ENCODE results near the gene CPXM2. TPM values are rescaled to one million over a fixed set of nuclear protein-coding genes. Genes with fewer than 3 reads are reported as not detected.

Gene CPXM2
- total RNA-seq, 1 donor from 2014 or later, result 18.9 TPM

DNA sequence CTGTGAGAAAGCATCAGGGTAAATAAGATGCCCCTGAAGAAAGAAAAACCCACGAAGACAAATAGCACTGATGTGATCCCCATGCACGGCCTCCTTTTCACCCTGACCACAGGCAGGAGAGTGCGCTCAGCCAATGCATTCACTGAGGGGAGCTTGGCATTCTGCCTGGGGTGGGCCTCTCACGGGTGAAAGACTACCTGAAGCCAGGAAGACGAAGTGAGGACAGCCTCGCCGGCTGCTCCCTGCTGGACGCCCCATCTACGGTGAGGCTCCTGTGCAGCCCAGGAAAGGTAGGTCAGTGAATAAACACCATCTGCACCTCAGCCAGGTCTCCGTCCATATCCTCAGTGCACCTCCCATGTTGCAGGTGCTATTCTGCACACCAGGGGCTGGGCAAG, 32.0 kb downstream of the CPXM2 start:
- no peak for DNase-seq (ENCODE audit: extremely low spot score in 2 of 2)
- H3K27ac ChIP-seq, result no peak overlapping the region

DNA sequence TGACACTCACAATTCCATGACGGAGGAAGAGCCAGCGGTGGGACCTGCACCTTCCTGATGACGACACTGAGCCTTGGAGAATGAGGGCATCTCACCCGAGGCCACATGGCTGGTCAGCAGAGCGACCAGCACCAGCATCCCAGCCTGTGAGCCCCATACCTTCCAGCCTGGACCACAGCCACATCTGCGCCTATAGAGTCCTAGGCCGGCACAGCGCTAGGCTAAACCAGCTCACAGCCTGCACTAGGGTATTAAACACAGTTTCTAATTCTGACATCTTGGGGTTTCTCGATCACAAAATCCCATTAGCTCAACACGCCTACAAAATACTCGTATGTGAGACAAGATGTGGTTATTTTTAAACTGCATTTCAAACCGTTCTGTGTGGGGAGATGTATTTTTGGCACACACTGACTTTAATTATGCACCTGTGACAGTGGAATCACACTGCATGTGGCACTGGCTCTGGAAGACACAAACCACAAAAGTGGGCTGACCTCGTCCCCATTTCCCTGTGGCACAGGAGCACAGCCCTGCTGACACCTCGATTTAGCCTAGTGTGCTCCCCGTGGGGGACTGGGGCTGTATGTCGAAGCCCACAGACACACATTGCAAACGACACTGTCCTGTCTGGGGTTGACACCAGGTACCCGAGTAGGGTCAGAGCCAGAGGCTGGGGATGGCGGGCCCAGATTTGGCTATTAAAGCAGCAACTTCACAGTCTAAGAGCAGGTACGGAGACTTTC, 32.5 kb downstream of the CPXM2 start:
- no peak for DNase-seq (ENCODE audit: extremely low spot score in 2 of 2)
- intact Hi-C loops (cut with DNase I), result no loop called here
- Histone ChIP-seq H3K9me3 (no peaks in the 10 kb centered on the region), H3K4me3 (no peak overlapping the region), H3K36me3 (no peaks in the 10 kb centered on the region), H3K27me3 (no peaks in the 10 kb centered on the region), H3K27ac (no peak overlapping the region), H3K4me1 (no peaks in the 10 kb centered on the region)
- TF ChIP-seq POLR2AphosphoS5 (IDR thresholded peaks at IDR 0.05; ENCODE audit: insufficient read depth in 1 of 2, low read depth in 1 of 2) (no peak), CTCF (IDR thresholded peaks at IDR 0.05) (no peak), POLR2A (IDR thresholded peaks at IDR 0.05) (no peak)

More for the DNA sequence above, 32.0 kb downstream of the CPXM2 start:
- no peaks in the 10 kb centered on the region for H3K9me3 ChIP-seq
- TF ChIP-seq CTCF (IDR thresholded peaks at IDR 0.05), result no peak
- TF ChIP-seq POLR2A (IDR thresholded peaks at IDR 0.05), result no peak
- TF ChIP-seq POLR2AphosphoS5 (IDR thresholded peaks at IDR 0.05; ENCODE audit: insufficient read depth in 1 of 2, low read depth in 1 of 2), result no peak
- H3K4me1 ChIP-seq, result no peaks in the 10 kb centered on the region
- no peaks in the 10 kb centered on the region for H3K36me3 ChIP-seq
- no peak overlapping the region for H3K4me3 ChIP-seq
- intact Hi-C loops (cut with DNase I), result no loop called here
- no peaks in the 10 kb centered on the region for H3K27me3 ChIP-seq

DNA sequence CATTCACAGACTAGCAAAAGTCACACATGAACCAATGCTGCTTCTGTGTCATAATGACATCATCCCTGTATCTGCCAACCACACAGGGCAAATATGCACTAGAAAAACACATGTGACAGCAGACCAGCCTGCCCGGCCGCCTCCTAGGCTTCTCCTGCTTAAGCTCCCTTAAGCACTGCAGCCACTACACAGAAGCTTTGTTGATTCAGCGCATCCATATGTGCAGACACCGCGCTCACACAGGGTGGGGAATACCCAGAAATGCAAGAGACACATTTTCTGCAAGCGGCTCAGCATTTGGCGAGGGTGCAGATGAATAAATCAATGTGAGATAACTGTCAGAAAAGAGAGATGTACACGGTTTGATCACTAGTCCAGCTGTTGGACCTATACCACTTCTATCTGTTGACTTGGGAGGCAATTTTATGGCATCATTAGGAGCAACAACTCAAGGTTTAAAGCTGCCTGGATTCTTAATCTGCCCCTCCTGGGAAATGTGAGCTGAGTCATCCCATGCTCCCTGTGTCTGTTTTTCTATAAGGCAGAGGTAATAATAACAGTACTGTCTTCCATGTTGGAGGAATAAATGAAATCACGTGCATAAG, 33.4 kb downstream of the CPXM2 start:
- no peaks in the 10 kb centered on the region for H3K27me3 ChIP-seq
- intact Hi-C loops (cut with DNase I), result no loop called here
- no peaks in the 10 kb centered on the region for H3K4me1 ChIP-seq
- no peaks in the 10 kb centered on the region for H3K9me3 ChIP-seq
- no peak for DNase-seq (ENCODE audit: extremely low spot score in 2 of 2)
- H3K36me3 ChIP-seq, result no peaks in the 10 kb centered on the region
- no peak overlapping the region for H3K4me3 ChIP-seq
- no peak for TF ChIP-seq POLR2AphosphoS5 (IDR thresholded peaks at IDR 0.05; ENCODE audit: insufficient read depth in 1 of 2, low read depth in 1 of 2)
- no peak for TF ChIP-seq CTCF (IDR thresholded peaks at IDR 0.05)
- no peak for TF ChIP-seq POLR2A (IDR thresholded peaks at IDR 0.05)
- no peak overlapping the region for H3K27ac ChIP-seq

DNA sequence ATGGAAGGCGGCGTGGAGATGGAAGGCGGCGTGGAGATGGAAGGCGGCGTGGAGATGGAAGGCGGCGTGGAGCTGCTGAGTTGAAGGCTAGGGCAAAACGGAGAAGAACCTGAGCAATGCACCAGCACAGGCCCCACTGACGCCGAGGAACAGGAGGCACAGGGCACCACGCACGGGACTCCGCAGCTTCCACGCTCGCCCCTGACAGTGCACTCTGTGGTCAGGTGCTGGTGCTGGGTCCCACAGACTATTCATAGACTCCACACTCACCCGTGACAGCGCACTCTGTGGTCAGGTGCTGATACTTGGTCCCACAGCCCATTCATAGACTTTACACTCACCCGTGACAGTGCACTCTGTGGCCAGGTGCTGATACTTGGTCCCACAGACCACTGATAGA, 34.0 kb downstream of the CPXM2 start:
- intact Hi-C loops (cut with DNase I), result no loop called here

More for the DNA sequence above, 34.0 kb downstream of the CPXM2 start:
- Histone ChIP-seq H3K9me3 (no peaks in the 10 kb centered on the region), H3K27me3 (no peaks in the 10 kb centered on the region), H3K4me3 (no peak overlapping the region), H3K36me3 (no peaks in the 10 kb centered on the region), H3K4me1 (no peaks in the 10 kb centered on the region), H3K27ac (no peak overlapping the region)
- TF ChIP-seq POLR2A (IDR thresholded peaks at IDR 0.05), result no peak
- TF ChIP-seq CTCF (IDR thresholded peaks at IDR 0.05), result no peak
- TF ChIP-seq POLR2AphosphoS5 (IDR thresholded peaks at IDR 0.05; ENCODE audit: insufficient read depth in 1 of 2, low read depth in 1 of 2), result no peak
- DNase-seq (ENCODE audit: extremely low spot score in 2 of 2), result no peak
